HG03558 (cell line): ENCODE data around the gene CD109.
"Not testable (repeated sequence)": the region's sequence is repeated elsewhere in the genome, so short reads cannot be mapped to it uniquely, and the experiment has no call there.

ENCODE experiments used
- ATAC-seq: cut with Tn5 transposase; IDR thresholded peaks from one replicate; pipeline ENCODE4 v1.9.1; 2021; ENCODE audit warnings: moderate number of reproducible peaks; ENCODE audit not compliant: unreplicated experiment; ENCODE audit errors: extremely low read depth

CD109 gene

GRCh38 chr6:73769976-73770375 is 74.0 kb downstream of the CD109 start:
- ATAC-seq: no peak

- peak; percentile 77 for ATAC-seq
Measured at GRCh38 chr6:73774311-73774774, 78.3 kb downstream of the CD109 start.

GRCh38 chr6:73779943-73780342 is 83.9 kb downstream of the CD109 start:
- no peak for ATAC-seq

GRCh38 chr6:73782911-73783310 is 86.9 kb downstream of the CD109 start:
- no peak for ATAC-seq

GRCh38 chr6:73784726-73785505 is 88.9 kb downstream of the CD109 start:
- ATAC-seq: no peak

- ATAC-seq: no peak
Measured at GRCh38 chr6:73790574-73790973, 94.6 kb downstream of the CD109 start.

GRCh38 chr6:73791336-73791735 is 95.3 kb downstream of the CD109 start:
- no peak for ATAC-seq

- no peak for ATAC-seq
Measured at GRCh38 chr6:73792738-73793137, 96.7 kb downstream of the CD109 start.

- no peak for ATAC-seq
Measured at GRCh38 chr6:73796881-73797280, 100.9 kb downstream of the CD109 start.

- ATAC-seq: no peak
Measured at GRCh38 chr6:73797861-73798260, 101.9 kb downstream of the CD109 start.

- ATAC-seq: peak; percentile 88
Measured at GRCh38 chr6:73798592-73798991, 102.6 kb downstream of the CD109 start.

GRCh38 chr6:73800997-73801396 is 105.0 kb downstream of the CD109 start:
- no peak for ATAC-seq

- no peak for ATAC-seq
Measured at GRCh38 chr6:73801652-73802268, 105.8 kb downstream of the CD109 start.

GRCh38 chr6:73802366-73802765 is 106.4 kb downstream of the CD109 start:
- ATAC-seq: no peak

GRCh38 chr6:73803562-73804241 is 107.7 kb downstream of the CD109 start:
- no peak for ATAC-seq

GRCh38 chr6:73805221-73805620 is 109.2 kb downstream of the CD109 start:
- not testable (repeated sequence) for ATAC-seq

GRCh38 chr6:73805982-73806381 is 110.0 kb downstream of the CD109 start:
- ATAC-seq: not testable (repeated sequence)

- ATAC-seq: no peak
Measured at GRCh38 chr6:73811706-73812105, 115.7 kb downstream of the CD109 start.

GRCh38 chr6:73817253-73817652 is 121.2 kb downstream of the CD109 start:
- ATAC-seq: no peak

- no peak for ATAC-seq
Measured at GRCh38 chr6:73823046-73823735, 127.2 kb downstream of the CD109 start.

- ATAC-seq: no peak
Measured at GRCh38 chr6:73823832-73824231, 127.8 kb downstream of the CD109 start.
